Lung (tissue), 12 donors: Measurements from ENCODE around the gene ZNF236. TPM values are rescaled to one million over a fixed set of nuclear protein-coding genes. Genes with fewer than 3 reads are reported as not detected.

ENCODE experiments used
- ATAC-seq: fragments of 200-7000 bp; cut with Tn5 transposase; one replicate; pipeline ENCODE4 v1.9.1; 2020; ENCODE audit warnings: moderate number of reproducible peaks; ENCODE audit not compliant: insufficient read depth, low FRiP score
- DNase-seq, 3 donors: peaks; one replicate each; pipeline ENCODE4 v3.0.0-alpha.2; 2013 to 2017
- H3K27ac ChIP-seq, 2 donors: one replicate each; pipeline ENCODE4 v1.5.1; 2013; ENCODE audit warnings: mild to moderate bottlenecking in 2 of 2, moderate library complexity in 2 of 2, control low read depth in 1 of 2, inconsistent platforms in 1 of 2, low read depth in 1 of 2, low read length in 1 of 2
- H3K27me3 ChIP-seq, 3 donors: one replicate each; pipeline ENCODE4 v1.5.1; 2013; ENCODE audit warnings: low read length in 2 of 3; ENCODE audit not compliant: control insufficient read depth in 3 of 3, insufficient read depth in 3 of 3
- H3K36me3 ChIP-seq, 4 donors: one replicate each; pipeline ENCODE4 v1.5.1; 2013; ENCODE audit warnings: low read length in 4 of 4, mild to moderate bottlenecking in 1 of 4, moderate library complexity in 1 of 4; ENCODE audit not compliant: control insufficient read depth in 4 of 4, insufficient read depth in 4 of 4
- H3K4me1 ChIP-seq, 5 donors: one replicate each; pipeline ENCODE4 v1.5.1; 2013; ENCODE audit warnings: low read length in 5 of 5, mild to moderate bottlenecking in 2 of 5, moderate library complexity in 1 of 5; ENCODE audit not compliant: control insufficient read depth in 5 of 5, insufficient read depth in 5 of 5
- H3K4me3 ChIP-seq: one replicate; pipeline ENCODE4 v1.5.1; 2013; ENCODE audit warnings: mild to moderate bottlenecking, control low read depth, moderate library complexity
- H3K9ac ChIP-seq, 2 donors: one replicate each; pipeline ENCODE4 v1.5.1; 2013; ENCODE audit warnings: low read length in 2 of 2, control low read depth in 1 of 2; ENCODE audit not compliant: insufficient read depth in 1 of 2
- H3K9me3 ChIP-seq, 4 donors: one replicate each; pipeline ENCODE4 v1.5.1; 2013; ENCODE audit warnings: low read length in 3 of 4, mild to moderate bottlenecking in 1 of 4, moderate library complexity in 1 of 4; ENCODE audit not compliant: control insufficient read depth in 4 of 4, insufficient read depth in 3 of 4
- CTCF ChIP-seq: IDR thresholded peaks from 2 replicates; pipeline ENCODE4 v1.5.1; 2012; ENCODE audit warnings: mild to moderate bottlenecking; ENCODE audit errors: control extremely low read depth, extremely low read depth
- WGBS, 2 donors: extraction: QIAGEN DNeasy Blood & Tissue Kit; methylation state at CpG; one replicate each; pipeline ENCODE4 v1.1.7; 2013; 5-methylcytosine and 5-hydroxymethylcytosine counted together
- polyA plus RNA-seq, 2 donors: library from polyadenylated mRNA; stranded (reverse); fragments of 200-250 nt; gene quantifications; one replicate each; pipeline ENCODE4 v1.2.1, GENCODE V29; 2013
- total RNA-seq, 2 donors: library from RNA; depleted of rRNA in 1 of 2; stranded (reverse); fragments of >200 nt in 1 of 2; gene quantifications; one replicate each; pipeline ENCODE4 v1.2.1, GENCODE V29; 2014 to 2021
- donor health status: control.
- donor health status: control.
- donor health status: Bipolar disorder and iron deficiency.
- donor health status: healthy.
- donor health status: DM: yes; HTN: yes; CAD: no.

ZNF236 gene
- total and polyA plus RNA-seq, 4 donors: 2.4 to 23.1 (median 8.8) TPM

DNA sequence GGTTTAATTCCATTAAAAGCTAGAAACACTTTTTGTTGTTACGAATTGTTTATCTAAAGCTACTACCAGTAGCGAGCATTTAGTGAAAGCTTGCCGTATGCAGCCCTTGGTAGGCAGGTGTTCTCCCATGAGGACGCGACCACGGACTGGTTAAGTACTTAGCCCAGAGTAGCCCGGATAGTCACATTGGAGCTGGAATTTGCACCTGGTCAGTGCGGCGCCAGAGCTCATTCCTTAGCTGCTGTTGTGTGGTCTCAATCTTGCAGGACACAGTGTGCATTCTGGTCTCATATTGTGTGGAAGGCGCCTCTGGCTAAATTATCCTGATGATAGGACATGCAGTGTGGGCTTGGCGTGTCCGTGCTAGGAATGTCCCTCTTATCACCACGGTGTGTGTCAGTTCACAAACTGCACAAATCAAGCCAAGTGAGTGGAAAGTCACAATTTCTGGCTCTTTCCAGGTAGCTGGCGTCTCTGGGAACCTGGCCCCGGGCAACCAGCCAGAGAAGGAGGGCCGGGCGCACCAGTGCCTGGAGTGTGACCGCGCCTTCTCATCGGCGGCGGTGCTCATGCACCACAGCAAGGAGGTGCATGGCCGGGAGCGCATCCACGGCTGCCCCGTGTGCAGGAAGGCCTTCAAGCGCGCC, 133.3 kb downstream of the ZNF236 start:
- Histone ChIP-seq H3K4me3 (no peak overlapping the region), H3K4me1 (peaks cover 3 to 19% (median 10%) of the 10 kb centered on the region in 5 donors), H3K27me3 (no peaks in the 10 kb centered on the region), H3K9ac (no peak overlapping the region), H3K9me3 (no peaks in the 10 kb centered on the region), H3K27ac (peak overlapping the region in 1 of 2 donors; percentile 37), H3K36me3 (peaks cover 0 to 27% (median 22%) of the 10 kb centered on the region in 4 donors)
- 75 to 93% methylated on average over 28 of the region's 28 CpGs for WGBS, 2 donors
- no peak for TF ChIP-seq CTCF
- DNase-seq (no peak), ATAC-seq (no peak)

- DNase-seq: no peak
- Histone ChIP-seq H3K36me3 (peaks cover 0 to 25% (median 20%) of the 10 kb centered on the region in 4 donors), H3K9ac (no peak overlapping the region), H3K27ac (no peak overlapping the region), H3K4me3 (no peak overlapping the region), H3K9me3 (no peaks in the 10 kb centered on the region), H3K4me1 (peaks cover 3 to 19% (median 10%) of the 10 kb centered on the region in 5 donors), H3K27me3 (no peaks in the 10 kb centered on the region)
- ATAC-seq: no peak
- TF ChIP-seq CTCF: no peak
- WGBS, 2 donors: 95% methylated on average over 10 to 11 of the region's 11 CpGs
Measured at GRCh38 chr18:76956648-76957047, 134.3 kb downstream of the ZNF236 start.

DNA sequence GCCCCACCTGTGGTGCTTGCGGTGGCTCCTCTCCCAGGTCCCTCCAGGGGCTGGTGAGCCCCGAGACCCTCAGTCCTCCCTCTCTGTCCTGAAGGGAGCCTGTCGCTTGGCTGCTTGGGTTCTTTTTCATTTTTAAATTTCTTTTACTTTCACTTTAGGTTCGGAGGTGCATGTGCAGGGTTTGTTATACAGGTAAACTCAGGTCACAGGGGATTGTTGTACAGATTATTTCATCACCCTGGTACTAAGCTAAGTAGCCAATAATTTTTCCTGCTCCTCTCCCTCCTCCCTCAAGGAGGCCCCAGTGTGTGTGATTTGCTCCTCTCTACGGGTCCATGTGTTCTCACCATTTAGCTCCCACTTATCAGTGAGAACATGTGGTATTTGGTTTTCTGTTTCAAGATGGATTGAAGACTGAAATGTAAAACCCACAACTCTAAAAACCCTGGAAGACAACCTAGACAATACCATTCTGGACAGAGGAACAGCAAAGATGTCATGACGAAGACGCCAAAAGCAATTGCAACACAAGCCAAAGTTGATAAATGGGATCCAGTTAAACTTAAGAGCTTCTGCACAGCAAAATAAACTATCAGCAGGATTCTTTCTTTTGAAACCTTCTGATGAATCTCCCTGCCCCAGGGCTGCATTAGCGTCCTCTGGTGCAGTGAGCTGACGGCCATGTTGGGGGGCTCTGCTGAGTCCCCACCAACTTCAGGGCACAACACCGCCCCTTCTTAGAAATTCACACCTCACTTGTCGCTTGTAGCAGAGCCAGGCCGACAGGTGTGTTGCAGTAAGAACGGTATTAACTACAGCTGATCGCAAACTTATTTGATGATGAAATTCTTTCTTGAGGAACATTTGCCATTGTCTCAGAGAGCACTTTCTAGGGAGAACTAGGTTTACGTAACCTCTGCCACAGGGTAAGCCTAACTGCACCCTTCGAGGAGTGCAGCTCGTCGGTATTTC, 135.3 kb downstream of the ZNF236 start:
- Histone ChIP-seq H3K9me3 (no peaks in the 10 kb centered on the region), H3K4me1 (peaks cover 3 to 19% (median 8%) of the 10 kb centered on the region in 5 donors), H3K4me3 (no peak overlapping the region), H3K27ac (no peak overlapping the region), H3K27me3 (no peaks in the 10 kb centered on the region), H3K9ac (no peak overlapping the region), H3K36me3 (peaks cover 0 to 22% (median 19%) of the 10 kb centered on the region in 4 donors)
- ATAC-seq: no peak
- TF ChIP-seq CTCF: no peak
- WGBS, 2 donors: 80 to 84% methylated on average over 18 of the region's 18 CpGs
- no peak for DNase-seq
